Measurements from ENCODE around the gene BMP6. TPM values are rescaled to one million over a fixed set of nuclear protein-coding genes. Genes with fewer than 3 reads are reported as not detected.

The BMP6 gene
- total and polyA plus RNA-seq, 2 of the 8 experiments (the other 6 are each of a cell fraction or from before 2014, with no cell fraction given): 2.0 to 2.1 TPM

GRCh38 chr6:7815716-7816115 lies 89.8 kb downstream of the BMP6 start (continued):
- TF ChIP-seq CHD7 (IDR thresholded peaks at IDR 0.05; ENCODE audit: insufficient replicate concordance, low read length) (no peak), RAD21 (IDR thresholded peaks at IDR 0.05 in 1 of 2, conservative IDR thresholded peaks at IDR 0.05 in 1 of 2; ENCODE audit: low read depth in 2 of 2, low read length in 2 of 2) (no peak), CHD1 (IDR thresholded peaks at IDR 0.05; ENCODE audit: low read depth, low read length) (no peak), NRF1 (IDR thresholded peaks at IDR 0.05; ENCODE audit: low read depth, low read length) (no peak), BCL11A (IDR thresholded peaks at IDR 0.05; ENCODE audit: low read depth in 2 of 2, low read length in 2 of 2) (no peak), TAF1 (IDR thresholded peaks at IDR 0.05; ENCODE audit: low read depth, low read length) (no peak), JUN (IDR thresholded peaks at IDR 0.05; ENCODE audit: low read depth, low read length) (no peak)

Data from H1 (cell line).